ENCODE data around the gene ABI1. TPM values are rescaled to one million over a fixed set of nuclear protein-coding genes. Genes with fewer than 3 reads are reported as not detected.

The ABI1 gene
- total and polyA plus RNA-seq, 2 of the 4 experiments (the other 2 are of a cell fraction): 49.6 to 71.3 TPM

DNA sequence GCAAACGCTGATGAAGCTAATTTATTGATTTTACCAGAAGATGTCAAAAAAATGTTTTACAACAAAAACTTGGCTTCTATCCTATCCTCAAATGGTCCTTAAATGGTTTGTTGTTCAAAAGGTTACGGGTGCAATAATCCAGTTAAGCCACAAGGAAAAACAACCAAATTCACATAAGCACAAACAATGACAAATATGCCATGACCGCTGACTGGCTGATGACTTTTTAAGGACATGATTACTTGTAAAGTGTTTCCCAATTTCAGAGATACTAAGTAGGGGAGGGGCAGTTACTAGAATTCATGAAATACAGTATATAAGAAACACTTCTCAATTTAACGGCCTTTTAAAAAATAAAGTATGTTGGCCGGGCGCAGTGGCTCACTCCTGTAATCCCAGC, 28.8 kb downstream of the ABI1 start:
- ChIA-PET CTCF (no interaction called here), POLR2A (ENCODE audit: unreplicated experiment) (no interaction called here)
- Histone ChIP-seq H2BK5ac (ENCODE audit: low read depth, low read length, poor library complexity, severe bottlenecking) (no peak overlapping the region), H3K4me3 (ENCODE audit: insufficient read depth, low read depth, low read length) (no peak overlapping the region), H2BK120ac (ENCODE audit: low read depth, low read length) (no peak overlapping the region), H4K20me1 (ENCODE audit: insufficient read depth, low read length) (peaks cover 37% of the 10 kb centered on the region), H3K18ac (ENCODE audit: low read depth, low read length) (no peak overlapping the region), H2BK20ac (ENCODE audit: low read depth, low read length) (no peak overlapping the region), H2AK5ac (ENCODE audit: low read depth, low read length) (no peak overlapping the region), H3K23ac (ENCODE audit: low read depth, low read length) (no peak overlapping the region), H4K8ac (ENCODE audit: low read depth in 2 of 2, low read length in 2 of 2) (no peak overlapping the region), H3K14ac (replicated peaks; ENCODE audit: low read depth, low read length) (no peak overlapping the region), H3K27me3 (ENCODE audit: control insufficient read depth, insufficient read depth, low read length) (no peaks in the 10 kb centered on the region), H4K5ac (ENCODE audit: low read depth, low read length) (no peak overlapping the region), H3K9me1 (ENCODE audit: insufficient read depth, low read length) (no peaks in the 10 kb centered on the region), H2BK15ac (ENCODE audit: low read depth, low read length) (no peak overlapping the region), H3K36me3 (ENCODE audit: control insufficient read depth, insufficient read depth, low read length) (no peaks in the 10 kb centered on the region), H3K56ac (ENCODE audit: extremely low read depth, insufficient read depth, low read length) (no peak overlapping the region), H3K9ac (ENCODE audit: low read depth, low read length) (no peak overlapping the region), H4K91ac (ENCODE audit: insufficient read depth, low read depth, low read length) (no peak overlapping the region), H3K79me1 (ENCODE audit: low read depth in 1 of 2, low read length in 2 of 2) (peaks cover 25 to 55% of the 10 kb centered on the region in 2 experiments), H3K9me3 (ENCODE audit: control insufficient read depth, insufficient read depth, low read length) (no peaks in the 10 kb centered on the region), H2AK9ac (replicated peaks; ENCODE audit: low read depth, low read length, poor library complexity) (no peak overlapping the region), H2AFZ (replicated peaks; ENCODE audit: low read length, poor library complexity) (no peak overlapping the region), H3K27ac (ENCODE audit: insufficient read depth, low read length) (no peak overlapping the region), H3K4me1 (ENCODE audit: control insufficient read depth, insufficient read depth, low read length) (no peaks in the 10 kb centered on the region), H3K4me2 (ENCODE audit: low read depth, low read length) (no peak overlapping the region), H3K4ac (ENCODE audit: low read depth, low read length) (no peak overlapping the region)
- ATAC-seq (ENCODE audit: low read depth) (no peak), DNase-seq (no peak)
- intact Hi-C loops (cut with micrococcal nuclease): no loop called here
- in situ Hi-C loops (cut with MboI; ENCODE audit: low sequenced_read_pairs): no loop called here
- BruUV-seq (replicated peaks): no TSS peak
- no CpG with 5 or more reads among the region's 6 CpGs for WGBS, 2 experiments (ENCODE audit: extremely low coverage in 2 of 2, insufficient read length in 1 of 2)
- no peak for TF ChIP-seq POLR2A (IDR thresholded peaks at IDR 0.05; ENCODE audit: low read depth, low read length)
- TF ChIP-seq MXI1 (IDR thresholded peaks at IDR 0.05; ENCODE audit: borderline replicate concordance, low read depth, low read length): no peak
- no peak for TF ChIP-seq RAD21 (IDR thresholded peaks at IDR 0.05; ENCODE audit: low read length)
- TF ChIP-seq, protein P1, sequence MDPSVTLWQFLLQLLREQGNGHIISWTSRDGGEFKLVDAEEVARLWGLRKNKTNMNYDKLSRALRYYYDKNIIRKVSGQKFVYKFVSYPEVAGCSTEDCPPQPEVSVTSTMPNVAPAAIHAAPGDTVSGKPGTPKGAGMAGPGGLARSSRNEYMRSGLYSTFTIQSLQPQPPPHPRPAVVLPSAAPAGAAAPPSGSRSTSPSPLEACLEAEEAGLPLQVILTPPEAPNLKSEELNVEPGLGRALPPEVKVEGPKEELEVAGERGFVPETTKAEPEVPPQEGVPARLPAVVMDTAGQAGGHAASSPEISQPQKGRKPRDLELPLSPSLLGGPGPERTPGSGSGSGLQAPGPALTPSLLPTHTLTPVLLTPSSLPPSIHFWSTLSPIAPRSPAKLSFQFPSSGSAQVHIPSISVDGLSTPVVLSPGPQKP (IDR thresholded peaks at IDR 0.05; ENCODE audit: borderline replicate concordance, low read depth, low read length): no peak
- TF ChIP-seq RCOR1 (IDR thresholded peaks at IDR 0.05; ENCODE audit: insufficient replicate concordance, low read length): no peak
- TF ChIP-seq NFE2L2 (IDR thresholded peaks at IDR 0.05; ENCODE audit: low read depth, low read length): no peak
- TF ChIP-seq MAZ (IDR thresholded peaks at IDR 0.05; ENCODE audit: borderline replicate concordance, low read depth, low read length): no peak
- no peak for TF ChIP-seq CHD1 (IDR thresholded peaks at IDR 0.05; ENCODE audit: low read depth, low read length)
- no peak for TF ChIP-seq BHLHE40 (IDR thresholded peaks at IDR 0.05; ENCODE audit: low read depth, low read length)
- no peak for TF ChIP-seq CEBPB (IDR thresholded peaks at IDR 0.05; ENCODE audit: low read depth, low read length)
- dilution Hi-C loops (cut with HindIII; ENCODE audit: low sequenced_read_pairs, unreplicated experiment): no loop called here
